Fibroblast of lung (primary cell): ENCODE measurements around the gene EBF4. TPM values are rescaled to one million over a fixed set of nuclear protein-coding genes. Genes with fewer than 3 reads are reported as not detected.

Source experiments
- DNase-seq, 2 donors: peaks; one replicate each; pipeline versions ENCODE4 v3.0.0 to v3.0.0-alpha.2; 2010; ENCODE audit warnings: low read depth in 2 of 2
- H2AFZ ChIP-seq: 2 replicates; pipeline ENCODE4 v1.5.1; 2012; ENCODE audit warnings: low read length, control low read depth, inconsistent platforms
- H3K27ac ChIP-seq: 2 replicates; pipeline ENCODE4 v1.5.1; 2011; ENCODE audit warnings: low read length, control low read depth; ENCODE audit not compliant: insufficient read depth
- H3K27me3 ChIP-seq: 2 replicates; pipeline ENCODE4 v1.5.1; 2011; ENCODE audit warnings: mild to moderate bottlenecking, low read length; ENCODE audit not compliant: control insufficient read depth, insufficient read depth
- H3K36me3 ChIP-seq: 2 replicates; pipeline ENCODE4 v1.5.1; 2011; ENCODE audit warnings: low read length; ENCODE audit not compliant: control insufficient read depth, insufficient read depth
- H3K4me1 ChIP-seq: 2 replicates; pipeline ENCODE4 v1.5.1; 2011; ENCODE audit warnings: low read length; ENCODE audit not compliant: control insufficient read depth, insufficient read depth; ENCODE audit errors: extremely low read depth
- H3K4me2 ChIP-seq: 2 replicates; pipeline ENCODE4 v1.5.1; 2011; ENCODE audit warnings: low read length, control low read depth; ENCODE audit not compliant: insufficient read depth; ENCODE audit errors: extremely low read depth
- H3K4me3 ChIP-seq, 4 experiments: fragments of 200-600 bp in 1 of 4; sonication (generic) in 1 of 4; replicated peaks in 1 of 4; 2 replicates each; pipeline ENCODE4 v1.5.1; 2011 to 2016; ENCODE audit warnings: low read length in 4 of 4, low read depth in 3 of 4, mild to moderate bottlenecking in 3 of 4, control low read depth in 2 of 4, inconsistent platforms in 1 of 4, mixed read lengths in 1 of 4; ENCODE audit not compliant: insufficient read depth in 1 of 4; ENCODE audit errors: control extremely low read depth in 1 of 4
- H3K79me2 ChIP-seq: 2 replicates; pipeline ENCODE4 v1.5.1; 2012; ENCODE audit warnings: mild to moderate bottlenecking, low read length, inconsistent platforms; ENCODE audit not compliant: control insufficient read depth, insufficient read depth
- H3K9ac ChIP-seq: 2 replicates; pipeline ENCODE4 v1.5.1; 2011; ENCODE audit warnings: mild to moderate bottlenecking, low read length, control low read depth; ENCODE audit not compliant: insufficient read depth
- H3K9me3 ChIP-seq: 2 replicates; pipeline ENCODE4 v1.5.1; 2012; ENCODE audit warnings: low read depth, low read length; ENCODE audit not compliant: control insufficient read depth, insufficient read depth
- H4K20me1 ChIP-seq: 2 replicates; pipeline ENCODE4 v1.5.1; 2011; ENCODE audit warnings: low read length; ENCODE audit not compliant: control insufficient read depth, insufficient read depth; ENCODE audit errors: extremely low read depth
- EZH2 ChIP-seq: IDR thresholded peaks from 2 replicates; pipeline ENCODE4 v1.5.1; 2012; ENCODE audit warnings: low read length, control low read depth, mild to moderate bottlenecking; ENCODE audit errors: missing control alignments
- polyA plus RNA-seq, 2 donors: library from polyadenylated mRNA; depleted of rRNA in 1 of 2; stranded (reverse) in 1 of 2; unstranded in 1 of 2; fragments of >200 nt; gene quantifications; 2 replicates each; pipeline ENCODE4 v1.2.1, GENCODE V29; 2011 to 2012; ENCODE audit warnings: missing spikeins in 1 of 2
- total RNA-seq: library from RNA; depleted of rRNA; stranded (reverse); fragments of >200 nt; gene quantifications from 2 replicates; pipeline ENCODE4 v1.2.1, GENCODE V29; 2014
- TF ChIP-seq, protein P1 (sequence below), 2 donors: IDR thresholded peaks in 1 of 2; conservative IDR thresholded peaks in 1 of 2; 1 replicate in 1 of 2; 2 replicates in 1 of 2; pipeline ENCODE4 v1.5.1; 2011 to 2012; ENCODE audit warnings: low read length in 2 of 2, control low read depth in 1 of 2, inconsistent platforms in 1 of 2, low read depth in 1 of 2, mild to moderate bottlenecking in 1 of 2

EBF4 gene
- total and polyA plus RNA-seq, 2 donors (not counting 1 experiment from before 2014, with no cell fraction given): 0.35 to 0.99 TPM

DNA sequence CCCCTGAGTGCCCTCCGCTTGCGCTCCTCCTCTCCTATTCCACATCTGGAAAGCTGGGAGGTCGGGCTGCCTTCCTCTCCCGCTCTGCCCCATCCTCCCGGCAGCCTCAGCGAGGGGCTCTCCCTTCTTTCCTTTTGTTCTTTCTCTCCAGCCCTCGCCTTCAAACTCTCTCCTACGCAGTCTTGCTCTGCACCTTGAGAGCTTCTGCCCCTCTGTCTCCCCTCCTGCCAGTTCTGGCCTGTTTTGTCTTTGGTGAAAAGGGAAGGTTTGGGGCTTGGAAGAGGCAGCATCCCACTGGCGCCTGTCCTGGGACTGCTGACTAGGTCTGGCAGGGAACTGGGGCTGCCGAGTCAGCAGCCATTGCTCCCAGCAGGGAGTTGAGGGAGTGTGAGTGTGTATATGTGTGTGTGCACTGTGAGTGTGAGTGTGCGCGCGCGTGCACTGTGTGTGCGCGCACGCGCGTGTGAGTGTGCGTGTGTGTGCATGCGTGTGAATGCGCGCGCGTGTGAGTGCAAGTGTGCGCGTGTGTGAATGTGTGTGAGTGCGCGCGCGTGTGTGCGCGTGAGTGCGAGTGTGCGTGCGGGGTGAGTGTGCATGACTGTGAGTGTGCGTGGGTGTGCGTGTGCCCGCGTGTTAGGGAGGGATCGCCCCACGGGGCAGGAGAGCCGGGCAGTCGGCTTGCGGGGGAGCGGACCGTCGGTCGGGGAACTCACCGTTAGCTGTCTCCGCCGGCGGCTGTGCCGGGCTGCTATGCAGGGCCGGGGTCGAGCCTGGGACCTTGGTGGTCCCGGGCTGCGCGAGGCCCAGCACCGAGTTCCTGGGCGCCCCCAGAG, 107.3 kb downstream of the EBF4 start:
- Histone ChIP-seq H2AFZ (peak overlapping the region; percentile 43), H3K79me2 (no peaks in the 10 kb centered on the region), H3K4me2 (peak overlapping the region; percentile 48), H3K27ac (no peak overlapping the region), H3K9me3 (no peaks in the 10 kb centered on the region), H4K20me1 (no peaks in the 10 kb centered on the region), H3K27me3 (peaks cover 46% of the 10 kb centered on the region), H3K4me3 (peak overlapping the region in 3 of 4 experiments; percentile 36 to 49 (median 49)), H3K9ac (no peak overlapping the region), H3K36me3 (no peaks in the 10 kb centered on the region), H3K4me1 (peaks cover 2% of the 10 kb centered on the region)
- TF ChIP-seq, protein P1, sequence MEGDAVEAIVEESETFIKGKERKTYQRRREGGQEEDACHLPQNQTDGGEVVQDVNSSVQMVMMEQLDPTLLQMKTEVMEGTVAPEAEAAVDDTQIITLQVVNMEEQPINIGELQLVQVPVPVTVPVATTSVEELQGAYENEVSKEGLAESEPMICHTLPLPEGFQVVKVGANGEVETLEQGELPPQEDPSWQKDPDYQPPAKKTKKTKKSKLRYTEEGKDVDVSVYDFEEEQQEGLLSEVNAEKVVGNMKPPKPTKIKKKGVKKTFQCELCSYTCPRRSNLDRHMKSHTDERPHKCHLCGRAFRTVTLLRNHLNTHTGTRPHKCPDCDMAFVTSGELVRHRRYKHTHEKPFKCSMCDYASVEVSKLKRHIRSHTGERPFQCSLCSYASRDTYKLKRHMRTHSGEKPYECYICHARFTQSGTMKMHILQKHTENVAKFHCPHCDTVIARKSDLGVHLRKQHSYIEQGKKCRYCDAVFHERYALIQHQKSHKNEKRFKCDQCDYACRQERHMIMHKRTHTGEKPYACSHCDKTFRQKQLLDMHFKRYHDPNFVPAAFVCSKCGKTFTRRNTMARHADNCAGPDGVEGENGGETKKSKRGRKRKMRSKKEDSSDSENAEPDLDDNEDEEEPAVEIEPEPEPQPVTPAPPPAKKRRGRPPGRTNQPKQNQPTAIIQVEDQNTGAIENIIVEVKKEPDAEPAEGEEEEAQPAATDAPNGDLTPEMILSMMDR (conservative IDR thresholded peaks at IDR 0.05 in 1 of 2, IDR thresholded peaks at IDR 0.05 in 1 of 2; ENCODE audit: low read depth in 1 of 2, low read length in 2 of 2): no peak
- TF ChIP-seq EZH2: peak; percentile 99
- DNase-seq: peak; percentile 12 to 16

DNA sequence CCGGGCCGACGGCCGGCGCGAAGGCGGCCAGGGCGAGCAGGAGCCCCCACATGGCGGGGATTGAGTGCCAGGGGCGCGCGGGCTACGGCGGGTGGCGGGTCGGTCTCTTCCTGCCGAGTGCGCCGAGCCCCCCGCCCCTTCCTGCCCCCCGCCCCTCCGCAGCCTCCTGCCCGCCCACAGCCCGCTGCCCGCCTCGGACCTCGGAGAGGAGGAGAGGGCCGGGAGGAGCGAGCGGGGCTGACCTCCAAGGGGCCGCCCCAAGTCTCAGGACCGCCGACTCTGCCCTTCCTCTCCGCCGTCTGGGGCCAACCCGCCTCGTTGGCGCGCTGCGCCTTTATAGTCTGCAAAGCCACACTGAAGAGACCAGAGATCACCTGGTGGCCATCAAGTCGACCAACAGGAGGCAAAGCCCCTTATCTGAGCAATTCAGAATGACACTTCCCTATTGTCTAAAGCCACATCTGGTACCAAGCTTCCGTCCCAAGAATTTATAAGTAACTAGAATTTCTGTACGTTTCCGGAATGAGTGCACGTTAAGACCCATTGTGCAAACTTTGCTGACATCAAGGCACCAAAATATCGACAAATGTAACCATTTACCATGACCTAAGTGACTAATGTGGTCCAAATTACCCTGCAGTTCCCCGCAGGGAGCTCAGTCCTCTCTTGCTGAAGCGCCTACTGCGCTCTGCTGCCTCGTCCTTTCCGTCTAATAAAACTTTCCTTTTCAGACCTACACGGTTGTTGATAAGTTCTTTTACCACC, 108.1 kb downstream of the EBF4 start, which contains the start of gene CPXM1:
Gene CPXM1, minus strand, starts transcription at position 107 of the 765 bp plus-strand sequence. Its CDS starts 55 bp downstream, at position 52.
- Histone ChIP-seq H3K27me3 (peaks cover 54% of the 10 kb centered on the region), H3K36me3 (no peaks in the 10 kb centered on the region), H3K4me1 (peaks cover 2% of the 10 kb centered on the region), H2AFZ (peak within 1 kb of the TSS; percentile 43), H3K27ac (no peak within 1 kb of the TSS), H3K79me2 (no peaks in the 10 kb centered on the region), H3K9me3 (no peaks in the 10 kb centered on the region), H4K20me1 (no peaks in the 10 kb centered on the region), H3K9ac (no peak within 1 kb of the TSS), H3K4me3 (peak within 1 kb of the TSS in 3 of 4 experiments; percentile 36 to 49 (median 49)), H3K4me2 (peak within 1 kb of the TSS; percentile 48)
- DNase-seq: no peak
- TF ChIP-seq EZH2: peak; percentile 71
- TF ChIP-seq, protein P1 (conservative IDR thresholded peaks at IDR 0.05 in 1 of 2, IDR thresholded peaks at IDR 0.05 in 1 of 2; ENCODE audit: low read depth in 1 of 2, low read length in 2 of 2): no peak

DNA sequence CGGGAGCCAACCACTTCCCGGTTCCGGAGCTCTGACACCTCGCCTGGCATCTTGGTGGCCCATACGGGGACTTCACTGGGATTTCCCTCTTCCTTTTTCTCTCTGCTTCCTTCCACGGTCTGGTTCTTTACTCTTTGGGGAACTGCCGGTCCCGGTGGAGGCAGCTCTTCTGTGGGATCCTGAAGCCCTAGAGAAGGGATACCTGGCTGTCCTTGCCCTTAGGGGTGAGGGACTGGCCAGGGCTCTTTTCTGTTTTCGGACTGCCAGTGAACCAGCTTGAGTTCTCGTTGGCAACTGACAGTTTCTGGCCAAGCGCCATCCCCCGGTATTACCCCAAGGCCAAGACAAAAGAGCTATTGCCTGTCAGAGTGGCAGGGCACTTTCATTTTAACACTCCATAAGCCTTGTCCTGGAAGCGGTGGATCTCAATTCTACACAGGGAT, 108.7 kb downstream of the EBF4 start:
- Histone ChIP-seq H3K4me3 (no peak overlapping the region), H3K27ac (no peak overlapping the region), H3K9me3 (no peaks in the 10 kb centered on the region), H3K4me2 (no peak overlapping the region), H3K4me1 (peaks cover 5% of the 10 kb centered on the region), H3K36me3 (no peaks in the 10 kb centered on the region), H3K27me3 (peaks cover 60% of the 10 kb centered on the region), H2AFZ (no peak overlapping the region), H3K9ac (no peak overlapping the region), H4K20me1 (no peaks in the 10 kb centered on the region), H3K79me2 (no peaks in the 10 kb centered on the region)
- TF ChIP-seq, protein P1 (conservative IDR thresholded peaks at IDR 0.05 in 1 of 2, IDR thresholded peaks at IDR 0.05 in 1 of 2; ENCODE audit: low read depth in 1 of 2, low read length in 2 of 2): no peak
- no peak for TF ChIP-seq EZH2
- no peak for DNase-seq
